NB4 (cell line): ENCODE data around the gene CELF1.

Source experiments
- CTCF ChIP-seq: IDR thresholded peaks from one replicate; pipeline ENCODE4 v1.5.1; 2012; ENCODE audit warnings: low read depth, low read length
- MAX ChIP-seq: IDR thresholded peaks from 2 replicates; pipeline ENCODE4 v1.6.1; 2011; ENCODE audit warnings: low read depth, low read length

GRCh38 chr11:47466201-47466600 lies 86.7 kb downstream of the CELF1 start:
- TF ChIP-seq CTCF (no peak), MAX (no peak)
